ENCODE results near the gene PARD3B.
A peak's percentile ranks its signal among the peaks of the same experiment; 100 is the strongest.

The PARD3B gene

DNA sequence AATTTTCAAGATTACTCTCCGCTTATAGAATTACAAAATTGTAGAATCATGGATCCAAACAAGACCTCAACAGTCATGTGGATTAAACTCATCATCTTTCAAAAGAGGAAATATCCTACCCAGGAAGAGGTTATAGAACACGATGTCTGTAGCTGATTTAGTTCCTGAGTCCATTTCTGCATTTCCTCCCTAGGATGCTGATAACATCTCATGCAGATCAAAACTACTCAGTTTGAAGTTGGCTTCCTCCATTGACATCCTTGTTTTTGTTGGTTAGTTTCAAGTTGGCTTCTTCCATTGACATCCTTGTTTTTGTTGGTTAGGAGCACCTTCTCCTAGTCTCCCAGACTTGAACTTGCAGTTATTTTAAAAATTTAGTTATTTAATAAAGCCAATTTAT, 147.5 kb downstream of the PARD3B start:
- DNase-seq (ENCODE audit: insufficient read length, low spot score), result no peak
- FAIRE-seq, result no peak
- TF ChIP-seq POLR2A (IDR thresholded peaks at IDR 0.05; ENCODE audit: low read depth, low read length), result no peak

DNA sequence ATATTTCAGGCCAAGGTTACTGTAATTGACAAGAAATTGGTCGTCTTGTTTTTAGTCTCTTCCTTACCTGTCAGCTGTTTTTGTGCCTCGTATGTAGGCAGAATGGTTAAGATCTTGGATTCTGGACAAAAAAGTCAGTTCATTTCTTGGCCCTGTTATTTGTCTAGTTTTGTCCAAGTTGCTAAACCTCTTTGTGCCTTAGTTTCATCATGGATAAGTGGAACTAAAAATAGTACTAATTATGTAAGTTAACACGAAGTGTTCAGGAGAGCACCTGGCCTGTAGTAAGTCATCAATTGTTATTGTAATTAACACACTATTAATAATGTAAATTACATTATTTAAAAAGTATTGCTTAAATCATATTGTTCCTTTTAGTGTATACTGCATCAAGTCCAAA, 148.0 kb downstream of the PARD3B start:
- DNase-seq (ENCODE audit: insufficient read length, low spot score) (no peak), FAIRE-seq (no peak)
- no peak for TF ChIP-seq POLR2A (IDR thresholded peaks at IDR 0.05; ENCODE audit: low read depth, low read length)

DNA sequence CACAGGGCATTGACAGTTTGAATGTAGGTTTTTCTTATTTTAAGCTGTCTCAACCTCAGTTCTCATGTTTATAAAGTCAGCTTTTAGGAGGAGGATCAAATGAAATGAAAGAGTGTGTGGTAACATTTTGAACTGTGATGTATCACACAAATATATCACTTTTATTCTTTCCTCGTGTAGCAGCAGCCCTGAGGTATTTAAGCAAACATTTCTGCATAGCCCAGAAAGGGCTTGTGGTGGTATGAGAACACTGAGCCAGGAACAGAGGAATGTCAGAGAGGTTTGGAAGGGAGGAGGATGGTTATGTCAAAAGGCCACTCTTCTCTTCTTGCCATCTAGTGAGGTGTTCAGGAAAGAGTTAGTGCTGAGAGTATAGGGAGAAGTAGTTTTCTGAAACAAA, 150.2 kb downstream of the PARD3B start:
- TF ChIP-seq POLR2A (IDR thresholded peaks at IDR 0.05; ENCODE audit: low read depth, low read length), result no peak
- FAIRE-seq, result no peak

DNA sequence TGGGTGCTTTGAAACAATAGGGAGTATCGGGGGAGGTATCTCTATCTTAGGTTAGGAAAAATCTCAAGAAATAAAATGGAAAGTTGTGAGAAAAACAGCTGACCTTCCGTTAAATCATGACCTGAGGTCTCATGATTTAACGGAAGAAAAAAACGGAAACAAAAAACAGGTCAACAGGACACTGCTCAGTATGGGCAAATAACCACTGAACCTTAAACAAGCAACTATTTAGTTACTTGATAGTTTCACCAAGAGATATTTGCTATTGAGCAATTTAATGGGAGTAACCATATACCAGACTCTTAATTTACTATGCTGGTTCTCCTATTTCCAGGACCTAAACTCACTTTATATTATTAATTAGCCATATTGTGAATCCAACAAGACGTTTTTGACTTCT, 150.8 kb downstream of the PARD3B start:
- no peak for TF ChIP-seq POLR2A (IDR thresholded peaks at IDR 0.05; ENCODE audit: low read depth, low read length)
- FAIRE-seq, result no peak

More for the DNA sequence above, 150.2 kb downstream of the PARD3B start:
- no peak for DNase-seq (ENCODE audit: insufficient read length, low spot score)

DNA sequence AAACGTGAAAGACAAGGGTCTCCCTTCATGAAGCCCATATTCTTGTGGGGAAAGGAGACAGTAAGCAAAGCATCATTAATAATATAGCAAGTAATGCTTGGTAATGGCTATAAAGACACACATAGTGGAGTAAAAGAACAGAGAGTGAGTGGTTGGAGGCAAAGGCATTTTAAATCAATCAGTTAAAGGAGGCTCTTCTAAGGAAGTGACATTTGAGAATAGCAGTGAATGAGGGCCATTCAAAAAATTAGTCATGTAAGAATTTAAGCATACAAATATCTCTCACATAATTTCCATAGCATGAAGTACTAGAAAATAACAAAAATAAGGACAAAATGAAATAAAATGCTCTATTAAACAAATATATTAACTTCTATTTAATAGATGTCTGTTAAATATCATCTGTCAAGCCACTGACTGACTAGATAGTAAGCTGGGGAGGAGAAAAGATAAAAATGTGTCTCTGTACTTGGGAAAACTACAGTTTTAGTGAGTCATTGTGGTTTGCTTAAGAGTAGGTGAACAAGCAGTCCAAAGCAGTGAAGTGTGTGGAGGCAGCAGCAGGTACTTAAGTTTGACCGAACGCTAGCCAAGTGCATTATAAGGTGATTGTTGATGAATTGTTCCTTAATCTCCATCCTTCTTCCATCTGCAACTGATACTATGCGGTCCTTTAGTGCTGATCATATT, 160.1 kb downstream of the PARD3B start:
- TF ChIP-seq POLR2A (IDR thresholded peaks at IDR 0.05; ENCODE audit: low read depth, low read length), result no peak
- FAIRE-seq (peak; percentile 96), DNase-seq (ENCODE audit: insufficient read length, low spot score) (peak; percentile 7)

More for the DNA sequence above, 150.8 kb downstream of the PARD3B start:
- no peak for DNase-seq (ENCODE audit: insufficient read length, low spot score)

DNA sequence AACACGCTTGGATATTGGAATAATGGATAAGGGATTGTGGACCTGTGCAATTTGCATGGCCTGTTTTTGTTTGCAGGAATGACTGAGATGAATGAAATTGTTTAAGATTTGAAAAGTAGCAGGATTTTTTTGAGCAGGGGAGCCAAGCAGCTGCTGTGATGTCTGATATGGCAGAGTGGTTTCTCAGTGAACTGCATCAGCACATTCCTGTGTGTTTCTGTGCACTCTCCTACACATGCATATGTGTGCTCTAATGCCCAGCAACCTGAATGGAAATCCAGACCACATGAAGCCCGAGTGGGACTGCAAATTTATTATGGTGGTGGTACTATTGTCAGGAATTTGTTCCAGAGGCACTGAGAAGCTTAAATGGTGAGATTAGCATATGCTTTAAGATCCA, 161.7 kb downstream of the PARD3B start:
- no peak for FAIRE-seq
- no peak for TF ChIP-seq POLR2A (IDR thresholded peaks at IDR 0.05; ENCODE audit: low read depth, low read length)
- DNase-seq (ENCODE audit: insufficient read length, low spot score), result no peak

DNA sequence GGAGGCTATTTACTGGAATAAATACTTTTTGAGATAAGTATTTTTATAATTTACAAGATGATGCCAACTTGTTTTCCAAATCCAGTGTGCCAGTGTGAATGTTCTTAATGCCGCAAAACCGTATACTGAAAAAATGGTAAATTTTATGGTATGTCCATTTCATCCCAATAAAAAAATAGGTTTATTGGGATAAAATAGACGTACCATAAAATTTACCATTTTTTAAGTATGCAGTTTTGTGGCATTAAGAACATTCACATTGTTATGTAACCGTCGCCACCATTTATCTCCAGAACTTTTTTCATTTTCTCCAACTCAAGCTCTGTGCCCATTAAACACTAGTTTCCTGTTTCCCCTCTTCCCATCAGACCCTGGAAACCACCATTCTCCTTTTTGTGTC, 167.9 kb downstream of the PARD3B start:
- no peak for TF ChIP-seq POLR2A (IDR thresholded peaks at IDR 0.05; ENCODE audit: low read depth, low read length)
- no peak for DNase-seq (ENCODE audit: insufficient read length, low spot score)
- FAIRE-seq, result no peak

DNA sequence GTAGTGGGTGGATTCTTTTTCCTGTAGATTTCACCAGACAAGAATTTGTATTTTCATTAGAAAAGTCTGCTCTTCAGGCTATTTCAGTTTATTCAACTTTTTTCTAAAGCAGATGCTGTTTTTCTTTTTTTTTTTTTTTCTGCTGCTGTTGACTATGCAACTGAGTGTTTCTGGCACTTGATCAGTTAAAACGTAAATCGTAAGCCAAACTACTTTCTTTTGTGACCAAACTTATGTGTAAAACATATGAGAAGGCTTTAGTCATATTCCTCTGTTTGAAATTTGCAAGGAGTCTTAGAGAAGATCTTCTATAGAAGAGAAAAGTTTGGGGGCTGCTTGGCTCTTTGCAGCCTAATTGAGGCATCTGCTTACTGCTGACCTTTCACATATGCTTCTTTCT, 170.1 kb downstream of the PARD3B start:
- DNase-seq (ENCODE audit: insufficient read length, low spot score), result no peak
- TF ChIP-seq POLR2A (IDR thresholded peaks at IDR 0.05; ENCODE audit: low read depth, low read length), result no peak
- FAIRE-seq, result no peak

DNA sequence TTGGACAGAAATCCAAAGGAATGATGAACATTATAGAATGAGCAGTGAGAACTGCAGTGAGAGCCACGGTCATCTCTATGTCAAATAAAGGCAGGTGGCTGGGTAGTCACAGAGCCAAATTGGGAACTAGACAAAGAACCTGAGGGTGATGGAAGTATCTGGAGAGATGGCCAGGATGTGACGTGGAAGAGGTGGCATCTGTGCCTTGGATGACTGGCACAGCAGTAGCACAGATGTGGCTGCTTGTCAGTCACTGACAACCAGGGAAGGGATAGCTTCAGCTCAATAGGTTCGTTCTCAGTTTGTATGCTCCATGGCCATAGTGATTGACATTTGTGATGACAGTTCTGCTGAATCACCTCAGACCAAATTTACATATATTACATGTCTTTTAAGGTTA, 172.3 kb downstream of the PARD3B start:
- no peak for FAIRE-seq
- DNase-seq (ENCODE audit: insufficient read length, low spot score), result no peak
- TF ChIP-seq POLR2A (IDR thresholded peaks at IDR 0.05; ENCODE audit: low read depth, low read length), result no peak

DNA sequence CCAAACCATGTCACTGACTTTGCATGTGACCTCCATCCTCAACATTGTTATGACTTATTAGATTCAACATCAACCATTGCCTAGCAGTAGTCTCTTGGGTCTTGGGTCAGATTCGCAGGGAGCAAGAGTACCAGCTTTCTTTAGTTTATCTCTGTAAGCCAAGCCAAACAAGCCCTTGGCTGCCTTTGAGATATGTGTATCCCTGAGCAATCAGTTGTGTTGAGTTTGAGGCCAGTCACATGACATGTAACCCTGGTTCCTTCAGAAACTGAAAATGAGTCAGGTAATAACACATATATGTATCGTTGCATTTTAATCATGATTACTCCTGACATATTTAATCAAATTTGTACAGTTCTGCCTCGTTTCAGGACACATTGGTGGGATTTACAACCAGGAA, 173.3 kb downstream of the PARD3B start:
- TF ChIP-seq POLR2A (IDR thresholded peaks at IDR 0.05; ENCODE audit: low read depth, low read length), result no peak
- FAIRE-seq (no peak), DNase-seq (ENCODE audit: insufficient read length, low spot score) (no peak)

DNA sequence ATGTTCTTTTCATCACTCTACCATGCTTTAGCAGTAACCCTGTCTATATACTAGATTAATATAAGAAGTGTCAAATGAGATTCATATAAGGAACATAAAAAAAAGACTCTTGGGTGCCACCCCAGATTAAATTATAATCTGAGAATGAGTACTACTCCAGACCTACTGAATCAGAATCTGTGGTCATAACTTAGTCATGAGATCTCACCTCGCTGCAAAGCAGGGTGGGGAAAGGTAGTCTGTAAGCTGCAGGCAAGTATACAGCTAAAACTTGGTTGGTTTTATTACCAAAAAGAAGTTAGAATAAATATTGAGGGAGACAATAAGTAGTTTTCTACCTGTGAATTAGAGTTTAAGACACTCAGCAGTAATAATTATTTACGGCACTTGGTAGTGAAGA, 175.6 kb downstream of the PARD3B start:
- no peak for FAIRE-seq
- DNase-seq (ENCODE audit: insufficient read length, low spot score), result no peak
- no peak for TF ChIP-seq POLR2A (IDR thresholded peaks at IDR 0.05; ENCODE audit: low read depth, low read length)

DNA sequence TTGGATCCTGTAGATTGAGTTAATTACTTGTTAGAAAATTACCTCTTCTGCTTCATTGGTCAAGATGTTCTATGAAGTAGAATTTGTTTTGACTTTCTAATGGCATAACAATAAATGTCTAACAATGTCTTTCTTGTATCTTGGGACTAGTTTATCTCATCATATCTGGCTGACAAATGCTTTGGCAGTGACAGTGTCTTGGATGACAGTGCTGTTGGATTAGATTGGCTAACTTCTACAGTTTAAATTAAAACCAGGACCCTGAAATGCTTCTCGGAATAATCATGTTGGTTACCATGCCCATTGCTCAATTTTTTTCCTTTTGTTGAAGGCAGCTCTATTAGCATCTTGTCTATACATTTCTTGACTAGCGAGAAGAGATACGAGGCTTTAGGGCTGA, 176.9 kb downstream of the PARD3B start:
- TF ChIP-seq POLR2A (IDR thresholded peaks at IDR 0.05; ENCODE audit: low read depth, low read length), result no peak
- DNase-seq (ENCODE audit: insufficient read length, low spot score), result no peak
- FAIRE-seq, result no peak

DNA sequence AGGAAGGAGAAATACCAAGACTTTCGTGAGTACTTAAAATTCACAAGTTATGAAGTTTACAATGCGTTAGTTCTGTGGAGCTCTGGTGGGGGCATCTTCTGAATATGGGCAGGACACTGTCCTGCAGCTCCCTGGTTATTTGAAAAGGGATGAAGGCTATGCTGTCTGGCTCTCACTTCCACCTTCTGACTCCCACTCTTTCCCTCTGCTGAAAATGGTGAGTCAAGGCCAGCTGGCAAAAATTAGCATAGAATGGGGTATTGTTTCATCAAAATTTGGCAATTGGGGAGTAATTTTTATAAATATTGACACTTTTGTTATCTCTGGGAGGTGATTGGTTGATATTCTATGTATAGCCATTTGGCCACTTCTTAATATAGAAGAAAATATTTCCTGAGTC, 177.4 kb downstream of the PARD3B start:
- TF ChIP-seq POLR2A (IDR thresholded peaks at IDR 0.05; ENCODE audit: low read depth, low read length), result no peak
- no peak for DNase-seq (ENCODE audit: insufficient read length, low spot score)
- no peak for FAIRE-seq

DNA sequence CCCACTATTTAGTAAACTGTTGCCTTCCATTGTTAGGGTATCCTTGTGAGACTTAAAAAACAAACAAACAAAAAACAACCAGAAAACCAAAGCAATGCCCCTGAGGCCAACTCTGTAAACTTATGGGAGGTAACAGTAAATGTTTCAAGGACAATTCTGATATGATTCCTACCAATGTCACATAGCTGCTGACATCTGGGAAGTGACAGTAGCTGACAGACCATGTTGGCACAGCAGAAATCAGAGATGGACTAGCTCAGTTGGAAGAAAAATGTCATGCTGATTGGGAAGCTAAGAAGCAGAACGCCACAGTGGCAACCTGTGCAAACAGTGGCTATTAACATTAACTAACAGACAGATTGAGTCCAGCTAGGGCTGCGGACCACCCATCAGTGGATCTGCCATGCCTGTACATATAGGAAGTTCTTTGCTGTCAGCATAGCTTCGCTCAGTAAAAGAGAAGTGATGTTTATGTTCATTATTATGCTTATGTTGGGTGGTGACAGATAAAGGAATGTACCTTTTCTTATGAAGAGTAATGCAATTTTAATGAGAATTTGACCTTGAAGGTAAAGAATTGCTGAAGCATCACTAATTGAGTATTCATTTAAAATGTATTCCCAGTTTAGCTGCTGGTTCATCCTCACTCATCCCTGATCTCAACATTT, 180.6 kb downstream of the PARD3B start:
- DNase-seq (ENCODE audit: insufficient read length, low spot score) (no peak), FAIRE-seq (peak; percentile 68)
- TF ChIP-seq POLR2A (IDR thresholded peaks at IDR 0.05; ENCODE audit: low read depth, low read length), result no peak

DNA sequence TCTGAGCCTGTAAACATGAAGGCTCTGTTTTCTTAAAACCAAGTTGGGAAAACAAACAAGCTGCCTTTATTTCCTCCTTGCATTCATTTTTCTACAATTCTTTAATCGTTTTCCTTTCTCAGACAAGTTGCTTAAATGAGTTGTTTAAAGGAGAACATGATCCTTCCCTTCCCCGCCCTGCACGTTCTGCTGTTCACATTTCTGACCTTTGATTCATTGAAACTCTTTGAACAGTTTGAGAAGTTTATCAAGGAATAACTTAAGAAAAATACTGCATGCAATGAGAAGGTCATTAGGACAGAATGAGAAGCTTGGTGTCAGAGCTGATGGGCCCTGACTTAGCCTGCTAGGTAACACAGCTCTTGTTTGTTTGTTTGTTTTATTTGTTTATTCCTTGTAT, 181.6 kb downstream of the PARD3B start:
- DNase-seq (ENCODE audit: insufficient read length, low spot score) (no peak), FAIRE-seq (no peak)
- TF ChIP-seq POLR2A (IDR thresholded peaks at IDR 0.05; ENCODE audit: low read depth, low read length), result no peak
